ENCODE measurements around the gene KPTN. TPM values are rescaled to one million over a fixed set of nuclear protein-coding genes. Genes with fewer than 3 reads are reported as not detected.

Gene KPTN
- total and polyA plus RNA-seq, 2 of the 8 experiments (the other 6 are each of a cell fraction or from before 2014, with no cell fraction given): 23.6 to 31.3 TPM

GRCh38 chr19:47490031-47490430, 6.0 kb upstream of the KPTN start:
- Histone ChIP-seq H2AFZ (ENCODE audit: low read length) (no peak overlapping the region), H3K79me1 (ENCODE audit: low read depth, low read length) (no peaks in the 10 kb centered on the region), H4K5ac (ENCODE audit: insufficient read length, low read depth, low read length) (no peak overlapping the region), H2BK15ac (ENCODE audit: low read length) (no peak overlapping the region), H3K4me2 (ENCODE audit: insufficient read depth in 1 of 2, low read depth in 2 of 2, low read length in 2 of 2) (no peak overlapping the region), H2BK120ac (replicated peaks; ENCODE audit: low read depth, low read length) (no peak overlapping the region), H3K14ac (ENCODE audit: insufficient read length) (no peak overlapping the region), H4K20me1 (replicated peaks in 1 of 2; ENCODE audit: control insufficient read depth in 1 of 2, insufficient read depth in 2 of 2, low read length in 2 of 2) (peaks cover 0 to 11% of the 10 kb centered on the region in 2 experiments), H3K18ac (ENCODE audit: extremely low read depth, low read length) (no peak overlapping the region), H2AK5ac (ENCODE audit: low read depth, low read length) (no peak overlapping the region), H4K8ac (ENCODE audit: extremely low read depth, insufficient read depth, low read length) (no peak overlapping the region), H4K91ac (replicated peaks; ENCODE audit: insufficient read length, low read length) (peak overlapping the region; percentile 89), H2BK12ac (ENCODE audit: low read depth, low read length) (peak overlapping the region; percentile 53; the same call in 1 of the 2 replicates), H3K23me2 (ENCODE audit: low read depth, low read length) (peaks cover 6% of the 10 kb centered on the region; the same call in 1 of the 2 replicates), H3K9ac (replicated peaks in 1 of 4; ENCODE audit: extremely low read depth in 1 of 4, low read depth in 3 of 4, low read length in 3 of 4) (no peak overlapping the region), H3K4me3 (ENCODE audit: extremely low read depth in 1 of 4, insufficient read depth in 2 of 4, low read depth in 3 of 4, low read length in 4 of 4) (no peak overlapping the region), H3K27ac (ENCODE audit: low read depth, low read length) (no peak overlapping the region; the same call in 1 of the 2 replicates), H3K23ac (ENCODE audit: insufficient read length) (no peak overlapping the region), H3K4ac (replicated peaks; ENCODE audit: insufficient read length, low read depth, low read length) (no peak overlapping the region), H3K9me3 (ENCODE audit: insufficient read depth in 2 of 2, low read depth in 1 of 2, low read length in 1 of 2) (no peaks in the 10 kb centered on the region), H3K4me1 (replicated peaks in 1 of 4; ENCODE audit: control insufficient read depth in 3 of 4, insufficient read depth in 4 of 4, low read length in 3 of 4) (peaks cover 0 to 4% (median 1%) of the 10 kb centered on the region in 4 experiments; a peak in 2 of 7 replicates), H3K79me2 (ENCODE audit: control insufficient read depth in 1 of 2, insufficient read depth in 2 of 2, low read length in 2 of 2) (no peaks in the 10 kb centered on the region), H2BK20ac (ENCODE audit: low read length) (0 out of 2 replicates have a peak overlapping the region, but pooled peaks have one; percentile 3), H3K56ac (replicated peaks; ENCODE audit: insufficient read length, low read depth, low read length) (peak overlapping the region; percentile 86), H3K36me3 (ENCODE audit: control insufficient read depth in 2 of 4, insufficient read depth in 4 of 4, low read length in 3 of 4) (peaks cover 3 to 10% (median 5%) of the 10 kb centered on the region in 4 experiments; a peak in 4 of 8 replicates), H3K27me3 (replicated peaks in 1 of 4; ENCODE audit: control insufficient read depth in 3 of 4, extremely low read depth in 1 of 4, insufficient read depth in 3 of 4, low read length in 3 of 4) (no peaks in the 10 kb centered on the region), H2BK5ac (ENCODE audit: low read depth, low read length) (peak overlapping the region; percentile 79; the same call in 1 of the 2 replicates)
- FAIRE-seq: no peak
- CTCF ChIA-PET (ENCODE audit: partially characterized antibody): interaction anchor here (2.5 kb wide), 1 partner anchor 53 kb away, joined by 8 read pairs; no protein-coding TSS in a partner anchor
- POLR2A ChIA-PET (ENCODE audit: partially characterized antibody): interaction anchor here (1.0 to 2.0 kb wide), 2 partner anchors 11 to 17 kb away, joined by 8 read pairs; no protein-coding TSS in a partner anchor
- no peak for DNase-seq (ENCODE audit: low read depth in 1 of 2, low spot score in 2 of 2)
- WGBS, 2 experiments (ENCODE audit: extremely low coverage in 1 of 2, insufficient coverage in 1 of 2, insufficient read length in 1 of 2, insufficient replicate concordance in 2 of 2, low coverage in 1 of 2, low lambda C conversion rate in 2 of 2, missing lambda C conversion rate in 1 of 2): 91 to 100% methylated on average over 2 to 7 of the region's 7 CpGs
- TF ChIP-seq TCF12 (IDR thresholded peaks at IDR 0.05; ENCODE audit: low read depth, low read length) (no peak), KDM5A (IDR thresholded peaks at IDR 0.05; ENCODE audit: low read length) (no peak), CBX5 (IDR thresholded peaks at IDR 0.05; ENCODE audit: low read depth, low read length) (no peak), TEAD4 (IDR thresholded peaks at IDR 0.05; ENCODE audit: low read depth, low read length) (no peak), POU5F1 (IDR thresholded peaks at IDR 0.05; ENCODE audit: low read depth, low read length) (no peak), TBP (IDR thresholded peaks at IDR 0.05; ENCODE audit: low read depth, low read length) (no peak), JUND (IDR thresholded peaks at IDR 0.05; ENCODE audit: low read length) (no peak), POLR2A (IDR thresholded peaks at IDR 0.05; ENCODE audit: control extremely low read depth in 1 of 2, low read depth in 2 of 2, low read length in 2 of 2) (no peak), EGR1 (IDR thresholded peaks at IDR 0.05; ENCODE audit: borderline replicate concordance, low read depth, low read length) (no peak), FOSL1 (IDR thresholded peaks at IDR 0.05; ENCODE audit: insufficient read depth, low read depth, low read length) (no peak), MAX (IDR thresholded peaks at IDR 0.05) (no peak)

All from H1 (cell line).